Cardiac fibroblast (primary cell): ENCODE measurements around the gene ATP9A.
"Not testable (repeated sequence)": the region's sequence is repeated elsewhere in the genome, so short reads cannot be mapped to it uniquely, and the experiment has no call there.

Experiments
- DNase-seq, 2 donors: peaks; one replicate each; pipeline versions ENCODE4 v3.0.0 to v3.0.0-alpha.2; 2010; ENCODE audit warnings: low read depth in 2 of 2
- H3K4me3 ChIP-seq, 2 donors: replicated peaks in 1 of 2; 1 replicate in 1 of 2; 2 replicates in 1 of 2; pipeline ENCODE4 v1.5.1; 2011; ENCODE audit warnings: low read depth in 2 of 2, low read length in 2 of 2, mild to moderate bottlenecking in 2 of 2, moderate library complexity in 1 of 2
- CTCF ChIP-seq: IDR thresholded peaks from one replicate; pipeline ENCODE4 v1.5.1; 2011; ENCODE audit warnings: low read depth, mild to moderate bottlenecking, low read length, inconsistent platforms

ATP9A gene

GRCh38 chr20:51750770-51751388 lies 17.3 kb downstream of the ATP9A start:
- no peak for TF ChIP-seq CTCF
- no peak for DNase-seq
- H3K4me3 ChIP-seq, result no peak overlapping the region

GRCh38 chr20:51750037-51750769 lies 18.0 kb downstream of the ATP9A start:
- TF ChIP-seq CTCF, result no peak
- no peak overlapping the region for H3K4me3 ChIP-seq
- DNase-seq, result peak; percentile 93 to 95

GRCh38 chr20:51749674-51750036 lies 18.5 kb downstream of the ATP9A start:
- no peak for TF ChIP-seq CTCF
- no peak overlapping the region for H3K4me3 ChIP-seq
- peak; percentile 44 to 62 for DNase-seq

GRCh38 chr20:51747182-51747911 lies 20.8 kb downstream of the ATP9A start:
- no peak overlapping the region for H3K4me3 ChIP-seq
- DNase-seq, result no peak
- TF ChIP-seq CTCF, result no peak

- H3K4me3 ChIP-seq, result no peak overlapping the region
- no peak for DNase-seq
- TF ChIP-seq CTCF, result no peak
These were observed 22.4 kb downstream of the ATP9A start for GRCh38 chr20:51745804-51746203.

- H3K4me3 ChIP-seq, result no peak overlapping the region
- no peak for DNase-seq
- no peak for TF ChIP-seq CTCF
These were observed 27.4 kb downstream of the ATP9A start for GRCh38 chr20:51740838-51741237.

GRCh38 chr20:51740308-51740707 lies 27.9 kb downstream of the ATP9A start:
- H3K4me3 ChIP-seq, DNase-seq: not testable (repeated sequence)
